GM12878 (cell line): ENCODE results near the gene TMPRSS3.

Experiments used
- ATF3 ChIP-seq: IDR thresholded peaks from 2 replicates; pipeline ENCODE4 v1.6.1; 2011; ENCODE audit warnings: low read depth, mild to moderate bottlenecking, low read length, moderate library complexity, borderline replicate concordance; ENCODE audit errors: extremely low read depth
- CEBPB ChIP-seq, 2 experiments: fragments of 150-350 bp in 1 of 2; IDR thresholded peaks; 2 replicates each; pipeline ENCODE4 v1.6.1; 2012 to 2014; ENCODE audit warnings: low read depth in 2 of 2, low read length in 2 of 2, borderline replicate concordance in 1 of 2, inconsistent platforms in 1 of 2
- CTCF ChIP-seq, 3 experiments: IDR thresholded peaks in 2 of 3; conservative IDR thresholded peaks in 1 of 3; 2 replicates each; pipeline ENCODE4 v1.5.1; 2011; ENCODE audit warnings: low read depth in 3 of 3, low read length in 3 of 3, mild to moderate bottlenecking in 3 of 3, control low read depth in 2 of 3, moderate library complexity in 2 of 3, inconsistent platforms in 1 of 3, mixed read lengths in 1 of 3; ENCODE audit not compliant: control insufficient read depth in 2 of 3, insufficient read depth in 1 of 3; ENCODE audit errors: extremely low read depth in 1 of 3
- ETV6 ChIP-seq, 2 experiments: fragments of 450-650 bp in 1 of 2; IDR thresholded peaks in 1 of 2; conservative IDR thresholded peaks in 1 of 2; 2 replicates each; pipeline ENCODE4 v1.6.1; 2014; ENCODE audit warnings: antibody characterized with exemption in 1 of 2, borderline replicate concordance in 1 of 2, low read depth in 1 of 2, mild to moderate bottlenecking in 1 of 2, moderate library complexity in 1 of 2
- FOXK2 ChIP-seq: fragments of 450-650 bp; IDR thresholded peaks from 2 replicates; pipeline ENCODE4 v1.6.1; 2017; ENCODE audit warnings: mild to moderate bottlenecking, moderate library complexity
- JUND ChIP-seq: IDR thresholded peaks from 2 replicates; pipeline ENCODE4 v1.6.1; 2012; ENCODE audit warnings: low read depth, mild to moderate bottlenecking, low read length, improper control_type of control experiment, moderate library complexity
- NFIC ChIP-seq: IDR thresholded peaks from 2 replicates; pipeline ENCODE4 v1.6.1; 2012; ENCODE audit warnings: low read depth, mild to moderate bottlenecking, inconsistent platforms, low read length, moderate library complexity
- NFXL1 ChIP-seq: fragments of 450-650 bp; IDR thresholded peaks from 2 replicates; pipeline ENCODE4 v1.6.1; 2017; ENCODE audit warnings: antibody characterized with exemption, mild to moderate bottlenecking, borderline replicate concordance
- NFYB ChIP-seq: IDR thresholded peaks from 2 replicates; pipeline ENCODE4 v1.6.1; 2011; ENCODE audit warnings: low read depth, mild to moderate bottlenecking, low read length, improper control_type of control experiment, moderate library complexity; ENCODE audit not compliant: insufficient read depth
- SP1 ChIP-seq: IDR thresholded peaks from one replicate; pipeline ENCODE4 v1.6.1; 2011; ENCODE audit warnings: low read depth, low read length
- SREBF2 ChIP-seq: IDR thresholded peaks from 2 replicates; pipeline ENCODE4 v1.6.1; 2012; ENCODE audit warnings: mild to moderate bottlenecking, low read length
- ZNF622 ChIP-seq: fragments of 450-650 bp; IDR thresholded peaks from 2 replicates; pipeline ENCODE4 v1.6.1; 2017; ENCODE audit warnings: mild to moderate bottlenecking, inconsistent platforms

GRCh38 chr21:42341776-42342542 is 53.9 kb downstream of the TMPRSS3 start:
- TF ChIP-seq ZNF622 (no peak), NFIC (no peak), SREBF2 (no peak), CTCF (IDR thresholded peaks at IDR 0.05 in 2 of 3, conservative IDR thresholded peaks at IDR 0.05 in 1 of 3; ENCODE audit: control insufficient read depth in 2 of 3, extremely low read depth in 1 of 3, insufficient read depth in 1 of 3, low read depth in 3 of 3, low read length in 3 of 3) (no peak), NFYB (no peak), CEBPB (IDR thresholded peaks at IDR 0.05; ENCODE audit: borderline replicate concordance in 1 of 2, low read depth in 2 of 2, low read length in 2 of 2) (no peak), SP1 (no peak), ATF3 (no peak), NFXL1 (no peak), JUND (no peak), FOXK2 (no peak), ETV6 (conservative IDR thresholded peaks at IDR 0.05 in 1 of 2, IDR thresholded peaks at IDR 0.05 in 1 of 2; ENCODE audit: borderline replicate concordance in 1 of 2, low read depth in 1 of 2) (no peak)
